ENCODE measurements around the gene PRM2. TPM values are rescaled to one million over a fixed set of nuclear protein-coding genes. Genes with fewer than 3 reads are reported as not detected.

Gene PRM2
- total RNA-seq, 1 donor from 2014 or later: not detected

DNA sequence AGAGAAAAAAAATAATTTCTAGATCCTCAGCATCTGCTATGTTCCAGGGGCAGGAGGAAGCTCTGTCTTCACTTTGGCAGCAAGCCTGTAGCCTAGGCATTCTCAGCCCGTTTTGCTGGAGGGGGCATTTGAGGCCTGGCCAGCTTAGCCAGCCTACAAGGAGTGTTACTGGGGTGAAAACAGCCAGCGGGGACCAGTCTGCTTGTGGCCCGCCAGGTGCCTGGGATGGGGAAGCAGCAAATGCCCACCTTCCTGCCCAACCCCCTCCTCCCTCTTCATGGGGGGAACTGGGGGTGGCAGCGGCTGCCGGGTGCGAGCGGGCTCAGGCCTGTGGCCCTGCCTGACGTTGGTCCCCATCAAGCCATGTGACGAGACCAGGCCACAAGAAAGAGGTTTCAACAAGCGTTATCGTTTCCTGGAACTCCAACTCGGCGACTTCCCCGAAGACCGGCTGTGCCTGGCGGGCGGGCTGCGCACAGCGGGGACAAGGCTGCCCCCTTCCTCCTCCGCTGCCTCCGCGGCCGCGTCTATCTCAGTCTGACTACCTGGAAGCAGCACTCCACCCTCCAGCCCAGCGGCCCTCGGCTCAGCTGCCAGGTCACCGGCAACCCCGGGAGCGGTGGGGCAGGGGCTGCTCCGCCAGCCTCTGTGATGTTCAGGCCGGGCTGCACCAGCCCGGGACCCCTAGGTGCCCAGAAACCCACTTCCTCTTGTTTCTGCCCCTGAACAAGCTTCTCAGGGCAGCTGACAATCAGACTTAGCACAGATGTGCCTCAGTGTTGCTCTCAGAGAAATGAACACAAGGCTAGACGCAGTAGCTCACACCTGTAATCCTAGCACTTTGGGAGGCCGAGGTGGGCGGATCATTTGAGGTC, 43.2 kb downstream of the PRM2 start:
- Mint-ChIP-seq H3K27ac (no peak overlapping the region), H3K9me3 (no peaks in the 10 kb centered on the region), H3K27me3 (ENCODE audit: low read depth) (no peaks in the 10 kb centered on the region), H3K4me3 (no peak overlapping the region), H3K36me3 (no peaks in the 10 kb centered on the region), H3K4me1 (no peaks in the 10 kb centered on the region)
- DNase-seq (ENCODE audit: low spot score in 2 of 2, unreplicated experiment in 2 of 2): no peak
- TF ChIP-seq, protein P1, sequence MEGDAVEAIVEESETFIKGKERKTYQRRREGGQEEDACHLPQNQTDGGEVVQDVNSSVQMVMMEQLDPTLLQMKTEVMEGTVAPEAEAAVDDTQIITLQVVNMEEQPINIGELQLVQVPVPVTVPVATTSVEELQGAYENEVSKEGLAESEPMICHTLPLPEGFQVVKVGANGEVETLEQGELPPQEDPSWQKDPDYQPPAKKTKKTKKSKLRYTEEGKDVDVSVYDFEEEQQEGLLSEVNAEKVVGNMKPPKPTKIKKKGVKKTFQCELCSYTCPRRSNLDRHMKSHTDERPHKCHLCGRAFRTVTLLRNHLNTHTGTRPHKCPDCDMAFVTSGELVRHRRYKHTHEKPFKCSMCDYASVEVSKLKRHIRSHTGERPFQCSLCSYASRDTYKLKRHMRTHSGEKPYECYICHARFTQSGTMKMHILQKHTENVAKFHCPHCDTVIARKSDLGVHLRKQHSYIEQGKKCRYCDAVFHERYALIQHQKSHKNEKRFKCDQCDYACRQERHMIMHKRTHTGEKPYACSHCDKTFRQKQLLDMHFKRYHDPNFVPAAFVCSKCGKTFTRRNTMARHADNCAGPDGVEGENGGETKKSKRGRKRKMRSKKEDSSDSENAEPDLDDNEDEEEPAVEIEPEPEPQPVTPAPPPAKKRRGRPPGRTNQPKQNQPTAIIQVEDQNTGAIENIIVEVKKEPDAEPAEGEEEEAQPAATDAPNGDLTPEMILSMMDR (IDR thresholded peaks at IDR 0.05; ENCODE audit: unreplicated experiment): no peak

DNA sequence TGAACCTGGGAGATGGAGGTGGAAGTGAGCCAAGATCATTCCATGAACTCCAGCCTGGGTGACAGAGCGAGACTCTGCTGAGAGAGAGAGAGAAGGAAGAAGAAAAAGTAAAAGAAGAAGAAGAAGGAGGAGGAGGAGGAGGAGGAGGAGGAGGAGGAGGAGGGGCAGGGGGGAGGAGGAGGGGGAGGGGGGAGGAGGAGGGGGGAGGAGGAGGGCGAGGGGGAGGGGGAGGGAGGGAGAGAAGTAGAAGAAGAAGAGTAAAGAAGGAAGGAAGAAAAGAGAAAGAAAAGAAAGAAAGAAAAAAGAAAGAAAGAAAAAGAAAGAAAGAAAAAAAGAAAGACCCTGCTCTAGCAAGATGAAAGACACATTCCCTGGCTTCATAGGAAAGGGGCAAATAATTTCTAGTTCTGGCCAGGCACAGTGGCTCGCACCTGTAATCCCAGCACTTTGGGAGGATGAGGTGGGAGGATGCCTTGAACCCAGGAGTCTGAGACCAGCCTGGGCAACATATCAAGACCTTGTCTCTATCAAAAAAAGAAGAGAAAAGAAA, 43.9 kb downstream of the PRM2 start:
- Mint-ChIP-seq H3K27ac (no peak overlapping the region), H3K36me3 (no peaks in the 10 kb centered on the region), H3K9me3 (no peaks in the 10 kb centered on the region), H3K4me1 (no peaks in the 10 kb centered on the region), H3K4me3 (no peak overlapping the region), H3K27me3 (ENCODE audit: low read depth) (no peaks in the 10 kb centered on the region)
- DNase-seq (ENCODE audit: low spot score in 2 of 2, unreplicated experiment in 2 of 2): no peak
- TF ChIP-seq, protein P1 (IDR thresholded peaks at IDR 0.05; ENCODE audit: unreplicated experiment): no peak

DNA sequence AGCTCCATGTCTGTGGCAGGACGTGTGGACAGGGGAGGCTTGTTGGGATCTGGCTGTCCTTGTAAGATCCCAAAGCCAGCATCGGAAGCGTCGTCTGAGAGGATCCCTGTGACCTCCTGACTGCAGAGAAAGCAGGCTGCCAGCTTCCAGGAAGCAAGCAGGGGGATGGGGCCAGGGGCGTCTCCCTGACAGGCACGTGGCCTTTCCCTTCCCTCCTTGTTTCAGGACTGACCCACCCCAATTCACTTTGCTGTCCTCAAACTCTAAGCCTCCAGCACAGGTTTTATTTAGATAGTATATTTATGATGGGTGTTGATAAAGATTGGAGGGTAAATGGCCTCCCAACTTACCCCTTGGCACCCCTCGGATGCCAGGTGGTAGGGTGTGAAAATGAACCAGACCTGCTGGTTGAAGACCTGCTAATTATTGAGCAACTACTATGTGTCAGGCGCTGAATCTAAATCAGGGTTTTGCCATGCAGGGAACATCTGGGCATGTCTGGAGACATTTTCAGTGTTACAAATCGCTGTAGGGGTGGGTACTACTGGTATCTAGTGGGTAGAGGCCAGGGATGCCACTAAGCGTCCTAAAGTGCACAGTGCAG, 44.8 kb downstream of the PRM2 start:
- no peak for DNase-seq (ENCODE audit: low spot score in 2 of 2, unreplicated experiment in 2 of 2)
- Mint-ChIP-seq H3K36me3 (no peaks in the 10 kb centered on the region), H3K4me3 (no peak overlapping the region), H3K9me3 (no peaks in the 10 kb centered on the region), H3K27me3 (ENCODE audit: low read depth) (no peaks in the 10 kb centered on the region), H3K4me1 (no peaks in the 10 kb centered on the region), H3K27ac (no peak overlapping the region)
- TF ChIP-seq, protein P1 (IDR thresholded peaks at IDR 0.05; ENCODE audit: unreplicated experiment): no peak

DNA sequence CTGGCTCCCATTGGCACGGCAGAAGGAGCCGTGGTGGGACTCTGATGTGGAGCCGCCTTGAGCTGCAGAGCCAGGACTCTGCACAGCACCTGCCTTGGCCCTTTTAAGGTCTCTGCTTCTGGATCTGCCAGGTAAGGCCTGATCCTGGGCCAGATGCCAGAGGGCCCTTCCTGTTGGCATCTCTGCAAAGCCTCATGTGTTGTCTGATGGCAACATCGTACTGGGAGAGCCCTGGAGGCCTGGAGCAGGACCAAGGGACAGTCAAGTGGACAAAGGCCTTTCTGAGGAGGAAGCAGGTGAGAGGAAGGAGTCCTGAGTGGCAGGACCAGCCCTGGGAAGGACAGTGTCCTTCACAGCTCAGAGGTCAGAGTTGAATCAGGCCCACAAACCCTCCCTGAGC, 46.4 kb downstream of the PRM2 start:
- no peak for DNase-seq (ENCODE audit: low spot score in 2 of 2, unreplicated experiment in 2 of 2)
- Mint-ChIP-seq H3K36me3 (no peaks in the 10 kb centered on the region), H3K4me3 (no peak overlapping the region), H3K4me1 (no peaks in the 10 kb centered on the region), H3K27ac (no peak overlapping the region), H3K27me3 (ENCODE audit: low read depth) (no peaks in the 10 kb centered on the region), H3K9me3 (no peaks in the 10 kb centered on the region)
- TF ChIP-seq, protein P1 (IDR thresholded peaks at IDR 0.05; ENCODE audit: unreplicated experiment): no peak

DNA sequence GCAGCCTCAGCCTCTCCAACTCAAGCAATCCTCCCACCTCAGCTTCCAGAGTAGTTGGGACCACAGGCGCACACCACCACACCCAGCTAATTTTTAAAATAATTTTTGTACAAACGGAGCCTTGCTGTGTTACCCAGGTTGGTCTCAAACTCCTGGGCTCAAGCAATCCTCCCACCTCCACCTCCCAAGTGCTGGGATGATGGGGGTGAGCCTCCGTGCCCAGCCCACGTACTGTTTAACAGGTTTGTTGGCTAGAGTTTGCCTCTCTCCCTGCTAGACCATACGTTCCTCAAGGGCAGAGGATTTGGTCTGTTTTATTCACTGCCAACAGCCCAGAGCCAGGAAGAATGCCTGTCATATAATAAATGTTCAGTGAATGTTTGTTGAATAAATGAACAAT, 46.8 kb downstream of the PRM2 start:
- Mint-ChIP-seq H3K27ac (no peak overlapping the region), H3K27me3 (ENCODE audit: low read depth) (no peaks in the 10 kb centered on the region)

More for the DNA sequence above, 46.8 kb downstream of the PRM2 start:
- H3K4me3 Mint-ChIP-seq: no peak overlapping the region
- H3K4me1 Mint-ChIP-seq: no peaks in the 10 kb centered on the region
- TF ChIP-seq, protein P1 (IDR thresholded peaks at IDR 0.05; ENCODE audit: unreplicated experiment): no peak
- H3K9me3 Mint-ChIP-seq: no peaks in the 10 kb centered on the region
- H3K36me3 Mint-ChIP-seq: no peaks in the 10 kb centered on the region
- no peak for DNase-seq (ENCODE audit: low spot score in 2 of 2, unreplicated experiment in 2 of 2)

Data from mesothelial cell of epicardium (in vitro differentiated cells).